Measurements from ENCODE around the gene NPLOC4. TPM values are rescaled to one million over a fixed set of nuclear protein-coding genes. Genes with fewer than 3 reads are reported as not detected.

NPLOC4 gene
- total RNA-seq, 1 donor from 2014 or later: 93.3 TPM

DNA sequence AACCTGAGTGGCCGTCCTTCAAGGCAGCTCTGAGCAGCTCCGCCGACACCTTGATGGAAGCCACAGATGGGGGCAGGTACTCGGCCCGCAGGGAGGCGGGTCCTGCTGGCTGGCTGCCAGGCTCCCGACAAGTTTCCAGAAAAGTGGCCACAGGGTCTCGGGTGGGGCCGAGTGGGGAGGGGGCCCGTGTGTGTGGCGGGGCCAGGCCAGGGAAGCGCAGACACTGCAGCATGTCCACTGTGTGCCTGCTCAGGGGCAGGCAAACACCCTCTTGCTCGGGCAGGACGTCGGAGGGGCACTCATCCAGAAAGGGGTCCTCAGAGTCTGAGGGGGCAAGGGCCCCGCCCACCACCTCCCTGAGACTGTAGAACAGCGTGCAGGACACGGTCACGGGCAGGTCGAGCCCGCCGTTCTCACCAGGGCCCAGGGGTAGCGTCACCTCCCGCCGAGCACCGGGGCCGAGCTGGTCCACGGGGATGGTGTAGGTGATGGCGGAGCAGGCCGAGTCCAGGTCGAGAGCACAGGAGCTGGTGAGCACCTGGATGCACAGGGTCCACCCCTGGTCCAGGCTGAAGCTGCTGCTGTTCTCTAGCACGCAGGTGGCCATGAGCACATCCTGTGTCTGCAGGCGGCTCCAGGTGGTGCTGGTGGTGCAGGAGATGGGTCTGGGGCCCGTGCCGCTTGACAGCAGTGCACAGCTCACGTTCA, 89.9 kb downstream of the NPLOC4 start:
- H3K4me1 Mint-ChIP-seq: peaks cover 8% of the 10 kb centered on the region
- peaks cover 14% of the 10 kb centered on the region for H3K36me3 Mint-ChIP-seq
- H3K4me3 Mint-ChIP-seq: no peak overlapping the region
- TF ChIP-seq, protein P1, sequence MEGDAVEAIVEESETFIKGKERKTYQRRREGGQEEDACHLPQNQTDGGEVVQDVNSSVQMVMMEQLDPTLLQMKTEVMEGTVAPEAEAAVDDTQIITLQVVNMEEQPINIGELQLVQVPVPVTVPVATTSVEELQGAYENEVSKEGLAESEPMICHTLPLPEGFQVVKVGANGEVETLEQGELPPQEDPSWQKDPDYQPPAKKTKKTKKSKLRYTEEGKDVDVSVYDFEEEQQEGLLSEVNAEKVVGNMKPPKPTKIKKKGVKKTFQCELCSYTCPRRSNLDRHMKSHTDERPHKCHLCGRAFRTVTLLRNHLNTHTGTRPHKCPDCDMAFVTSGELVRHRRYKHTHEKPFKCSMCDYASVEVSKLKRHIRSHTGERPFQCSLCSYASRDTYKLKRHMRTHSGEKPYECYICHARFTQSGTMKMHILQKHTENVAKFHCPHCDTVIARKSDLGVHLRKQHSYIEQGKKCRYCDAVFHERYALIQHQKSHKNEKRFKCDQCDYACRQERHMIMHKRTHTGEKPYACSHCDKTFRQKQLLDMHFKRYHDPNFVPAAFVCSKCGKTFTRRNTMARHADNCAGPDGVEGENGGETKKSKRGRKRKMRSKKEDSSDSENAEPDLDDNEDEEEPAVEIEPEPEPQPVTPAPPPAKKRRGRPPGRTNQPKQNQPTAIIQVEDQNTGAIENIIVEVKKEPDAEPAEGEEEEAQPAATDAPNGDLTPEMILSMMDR (IDR thresholded peaks at IDR 0.05; ENCODE audit: unreplicated experiment): no peak
- no peaks in the 10 kb centered on the region for H3K27me3 Mint-ChIP-seq (ENCODE audit: low read depth)
- H3K27ac Mint-ChIP-seq: no peak overlapping the region
- no peaks in the 10 kb centered on the region for H3K9me3 Mint-ChIP-seq
- no peak for DNase-seq (ENCODE audit: low spot score in 2 of 2, unreplicated experiment in 2 of 2)

DNA sequence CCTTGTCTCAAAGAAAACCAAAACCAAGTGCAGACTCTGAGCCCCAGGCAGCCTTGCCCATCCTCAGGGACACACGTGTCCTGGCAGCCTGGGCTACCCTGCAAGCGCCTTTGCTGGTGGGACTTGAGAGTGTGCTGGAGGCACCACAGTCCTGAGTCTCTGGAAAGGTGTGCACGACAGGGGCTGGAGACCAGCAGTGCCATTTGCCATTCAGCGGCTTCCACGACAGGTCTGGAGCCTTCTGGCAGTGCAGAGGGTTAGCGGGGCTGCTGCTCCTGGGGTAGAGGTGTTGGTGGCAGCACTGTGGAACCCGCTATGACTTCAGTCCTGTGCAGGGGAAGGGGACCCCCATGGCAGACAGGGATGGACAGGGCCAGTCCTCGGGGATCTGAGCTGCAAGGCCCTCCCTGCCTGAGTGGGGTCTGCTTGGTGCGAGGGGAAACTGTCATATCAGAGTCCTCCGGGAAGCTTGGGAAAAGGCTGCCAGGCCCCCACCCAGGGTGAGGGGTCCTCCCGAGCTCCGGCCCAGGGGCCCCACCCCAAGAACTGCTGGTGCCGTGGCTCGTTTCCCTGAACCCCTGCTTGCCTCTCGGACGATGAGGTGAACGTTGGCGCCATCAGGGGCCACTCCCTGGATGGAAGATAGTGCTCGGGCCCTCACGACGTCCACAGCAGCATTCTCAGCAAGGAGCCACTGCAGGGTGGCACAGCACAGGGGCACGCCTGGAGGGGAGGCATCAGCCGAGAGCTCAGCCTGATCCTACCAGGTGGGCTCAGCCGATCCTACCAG, 91.6 kb downstream of the NPLOC4 start:
- Mint-ChIP-seq H3K4me3 (no peak overlapping the region), H3K9me3 (no peaks in the 10 kb centered on the region), H3K36me3 (peaks cover 14% of the 10 kb centered on the region), H3K27ac (no peak overlapping the region), H3K27me3 (ENCODE audit: low read depth) (no peaks in the 10 kb centered on the region), H3K4me1 (no peaks in the 10 kb centered on the region)
- no peak for DNase-seq (ENCODE audit: low spot score in 2 of 2, unreplicated experiment in 2 of 2)
- TF ChIP-seq, protein P1 (IDR thresholded peaks at IDR 0.05; ENCODE audit: unreplicated experiment): no peak

DNA sequence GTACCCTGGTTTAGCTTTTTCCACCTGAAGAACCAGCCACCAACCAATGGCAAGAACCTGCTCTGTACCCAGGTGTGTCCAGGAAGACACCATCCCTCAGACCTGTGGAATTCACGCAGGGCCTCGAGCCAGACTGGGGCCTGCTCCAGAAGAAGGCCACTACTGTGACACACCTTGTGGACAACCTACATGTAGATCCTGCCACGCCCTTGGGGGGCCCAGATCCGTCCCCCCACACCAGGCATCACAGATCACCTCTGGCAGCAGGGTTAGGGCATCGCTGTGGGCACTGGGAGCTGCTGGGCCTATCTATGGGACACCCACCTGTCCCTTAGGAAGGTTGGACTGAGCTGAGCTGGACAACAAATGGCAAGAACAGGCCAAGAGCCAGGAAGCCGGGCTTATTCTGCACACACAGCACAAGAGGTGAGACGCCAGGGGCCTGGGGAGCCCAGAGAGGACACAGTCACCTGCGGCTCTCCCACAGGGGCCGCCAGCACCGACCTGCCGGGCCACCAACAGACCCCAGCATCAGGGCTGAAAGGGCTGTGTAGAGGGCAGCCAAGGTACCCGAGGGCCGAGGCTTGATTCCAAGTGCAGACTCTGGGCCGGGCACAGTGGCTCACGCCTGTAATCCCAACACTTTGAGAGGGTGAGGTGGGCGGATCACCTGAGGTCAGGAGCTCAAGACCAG, 92.5 kb downstream of the NPLOC4 start:
- Mint-ChIP-seq H3K9me3 (no peaks in the 10 kb centered on the region), H3K4me3 (no peak overlapping the region), H3K4me1 (no peaks in the 10 kb centered on the region), H3K27ac (no peak overlapping the region), H3K27me3 (ENCODE audit: low read depth) (no peaks in the 10 kb centered on the region), H3K36me3 (peaks cover 7% of the 10 kb centered on the region)
- DNase-seq (ENCODE audit: low spot score in 2 of 2, unreplicated experiment in 2 of 2): no peak
- TF ChIP-seq, protein P1 (IDR thresholded peaks at IDR 0.05; ENCODE audit: unreplicated experiment): no peak

- TF ChIP-seq, protein P1 (IDR thresholded peaks at IDR 0.05; ENCODE audit: unreplicated experiment): no peak
- no peak for DNase-seq (ENCODE audit: low spot score in 2 of 2, unreplicated experiment in 2 of 2)
- Mint-ChIP-seq H3K36me3 (peaks cover 2% of the 10 kb centered on the region), H3K27me3 (ENCODE audit: low read depth) (no peaks in the 10 kb centered on the region), H3K9me3 (no peaks in the 10 kb centered on the region), H3K4me3 (no peak overlapping the region), H3K4me1 (no peaks in the 10 kb centered on the region), H3K27ac (no peak overlapping the region)
Observed at GRCh38 chr17:81543756-81544155, 93.2 kb downstream of the NPLOC4 start.

GRCh38 chr17:81543339-81543675, 93.6 kb downstream of the NPLOC4 start:
- DNase-seq (ENCODE audit: low spot score in 2 of 2, unreplicated experiment in 2 of 2): no peak
- Mint-ChIP-seq H3K4me1 (no peaks in the 10 kb centered on the region), H3K27ac (no peak overlapping the region), H3K4me3 (no peak overlapping the region), H3K9me3 (no peaks in the 10 kb centered on the region), H3K36me3 (peaks cover 2% of the 10 kb centered on the region), H3K27me3 (ENCODE audit: low read depth) (peaks cover 2% of the 10 kb centered on the region)
- TF ChIP-seq, protein P1 (IDR thresholded peaks at IDR 0.05; ENCODE audit: unreplicated experiment): no peak

All from mesothelial cell of epicardium (in vitro differentiated cells).